GM13977 (cell line): ENCODE data around the gene C1orf198.

Source experiments
- DNase-seq: peaks from one replicate; pipeline ENCODE4 v3.0.0; 2012; ENCODE audit warnings: low spot score
- CTCF ChIP-seq: IDR thresholded peaks from 2 replicates; pipeline ENCODE4 v1.5.1; 2012; ENCODE audit warnings: mild to moderate bottlenecking, control low read depth; ENCODE audit not compliant: insufficient read depth; ENCODE audit errors: extremely low read depth, missing control alignments
- in situ Hi-C: fragments of 300-500 bp; cut with MboI; formaldehyde crosslinking; loops from one replicate; pipeline ENCODE4 v1.12.0; 2022; ENCODE audit warnings: low sequenced_read_pairs, low pct_unique_long_range_greater_than_20kb, mixed read lengths, inconsistent platforms; ENCODE audit not compliant: unreplicated experiment

The C1orf198 gene

GRCh38 chr1:230868736-230869385, 540 bp upstream of the C1orf198 start:
- TF ChIP-seq CTCF, result no peak
- DNase-seq, result no peak
- in situ Hi-C loops, result no loop called here

GRCh38 chr1:230867101-230867902, 1.0 kb downstream of the C1orf198 start:
- in situ Hi-C loops, result no loop called here
- no peak for TF ChIP-seq CTCF
- DNase-seq, result no peak

GRCh38 chr1:230866171-230867070, 1.9 kb downstream of the C1orf198 start:
- DNase-seq, result no peak
- no peak for TF ChIP-seq CTCF
- in situ Hi-C loops, result no loop called here

- in situ Hi-C loops, result no loop called here
- no peak for DNase-seq
- no peak for TF ChIP-seq CTCF
Measured at GRCh38 chr1:230865062-230865817, 3.1 kb downstream of the C1orf198 start.

GRCh38 chr1:230864441-230864840, 3.9 kb downstream of the C1orf198 start:
- no peak for TF ChIP-seq CTCF
- in situ Hi-C loops, result no loop called here
- DNase-seq, result no peak

GRCh38 chr1:230863449-230863848, 4.9 kb downstream of the C1orf198 start:
- in situ Hi-C loops, result no loop called here
- no peak for TF ChIP-seq CTCF
- no peak for DNase-seq
